Choroid plexus epithelial cell (primary cell): Measurements from ENCODE around the gene SCGB1A1.
"Not testable (repeated sequence)": the region's sequence is repeated elsewhere in the genome, so short reads cannot be mapped to it uniquely, and the experiment has no call there.

Source experiments
- DNase-seq: peaks from one replicate; pipeline ENCODE4 v3.0.0-alpha.2; 2010; ENCODE audit warnings: low read depth
- H3K4me3 ChIP-seq: 2 replicates; pipeline ENCODE4 v1.5.1; 2011; ENCODE audit warnings: low read depth, mild to moderate bottlenecking, control low read depth, low read length, moderate library complexity
- CTCF ChIP-seq: conservative IDR thresholded peaks from 2 replicates; pipeline ENCODE4 v1.5.1; 2011; ENCODE audit warnings: low read depth, mild to moderate bottlenecking, control low read depth, inconsistent platforms, low read length, moderate library complexity

The SCGB1A1 gene

GRCh38 chr11:62418733-62419132 lies at the start of gene SCGB1A1:
Gene SCGB1A1, plus strand, starts transcription at chr11:62419033. Its CDS starts 63 bp downstream, at chr11:62419096.
- H3K4me3 ChIP-seq, result no peak within 1 kb of the TSS
- TF ChIP-seq CTCF, result no peak
- no peak for DNase-seq

- H3K4me3 ChIP-seq, result no peak overlapping the region
- no peak for TF ChIP-seq CTCF
- DNase-seq, result no peak
Measured at GRCh38 chr11:62370743-62371440, 47.9 kb upstream of the SCGB1A1 start.

- no peak overlapping the region for H3K4me3 ChIP-seq
- no peak for DNase-seq
- TF ChIP-seq CTCF, result no peak
Measured at GRCh38 chr11:62372871-62373270, 46.0 kb upstream of the SCGB1A1 start.

GRCh38 chr11:62373464-62374119 lies 45.2 kb upstream of the SCGB1A1 start:
- DNase-seq, result no peak
- H3K4me3 ChIP-seq, result no peak overlapping the region
- TF ChIP-seq CTCF, result no peak

- no peak for TF ChIP-seq CTCF
- DNase-seq, result no peak
- H3K4me3 ChIP-seq, result no peak overlapping the region
Measured at GRCh38 chr11:62374801-62375200, 44.0 kb upstream of the SCGB1A1 start.

GRCh38 chr11:62378459-62379063 lies 40.3 kb upstream of the SCGB1A1 start:
- TF ChIP-seq CTCF, result peak; percentile 39
- peak; percentile 72 for DNase-seq
- not testable (repeated sequence) for H3K4me3 ChIP-seq

- not testable (repeated sequence) for H3K4me3 ChIP-seq, DNase-seq
Measured at GRCh38 chr11:62379586-62379985, 39.2 kb upstream of the SCGB1A1 start.
